GM12875 (cell line): ENCODE results near the gene PLA2G4E.

Experiments used
- H3K4me3 ChIP-seq: one replicate; pipeline ENCODE4 v1.5.1; 2011; ENCODE audit warnings: low read depth, low read length, control low read depth
- CTCF ChIP-seq: IDR thresholded peaks from 2 replicates; pipeline ENCODE4 v1.5.1; 2011; ENCODE audit warnings: low read depth, mild to moderate bottlenecking, control low read depth, inconsistent platforms, low read length, moderate library complexity, borderline replicate concordance; ENCODE audit not compliant: insufficient read depth

The PLA2G4E gene

GRCh38 chr15:42060477-42060763 lies 39.6 kb upstream of the PLA2G4E start:
- H3K4me3 ChIP-seq: no peak overlapping the region

GRCh38 chr15:42059661-42060476 lies 39.0 kb upstream of the PLA2G4E start:
- no peak overlapping the region for H3K4me3 ChIP-seq
- TF ChIP-seq CTCF: peak; percentile 80

More at GRCh38 chr15:42060477-42060763, 39.6 kb upstream of the PLA2G4E start:
- no peak for TF ChIP-seq CTCF

GRCh38 chr15:42058791-42059190 lies 37.9 kb upstream of the PLA2G4E start:
- H3K4me3 ChIP-seq: no peak overlapping the region
- no peak for TF ChIP-seq CTCF

- H3K4me3 ChIP-seq: no peak overlapping the region
- no peak for TF ChIP-seq CTCF
These were observed 37.2 kb upstream of the PLA2G4E start for GRCh38 chr15:42057799-42058646.

- peak; percentile 72 for TF ChIP-seq CTCF
- H3K4me3 ChIP-seq: peak overlapping the region; percentile 13
These were observed 36.3 kb upstream of the PLA2G4E start for GRCh38 chr15:42056934-42057798.

GRCh38 chr15:42053914-42054313 lies 33.1 kb upstream of the PLA2G4E start:
- no peak for TF ChIP-seq CTCF
- H3K4me3 ChIP-seq: no peak overlapping the region
